Endodermal cell (in vitro differentiated cells): Measurements from ENCODE around the gene ATF7IP. TPM values are rescaled to one million over a fixed set of nuclear protein-coding genes. Genes with fewer than 3 reads are reported as not detected.
"Not testable (repeated sequence)": the region's sequence is repeated elsewhere in the genome, so short reads cannot be mapped to it uniquely, and the experiment has no call there.

Source experiments
- DNase-seq: peaks from one replicate; pipeline ENCODE4 v3.0.0-alpha.2; 2017
- H3K27ac ChIP-seq: 2 replicates; pipeline ENCODE4 v1.5.1; 2013; ENCODE audit warnings: mild to moderate bottlenecking, low read depth, low read length, moderate library complexity
- H3K27me3 ChIP-seq: 2 replicates; pipeline ENCODE4 v1.6.1; 2013; ENCODE audit warnings: mild to moderate bottlenecking, low read length, moderate library complexity; ENCODE audit not compliant: insufficient read depth, control insufficient read depth, poor library complexity, severe bottlenecking
- H3K36me3 ChIP-seq: 2 replicates; pipeline ENCODE4 v1.7.0; 2013; ENCODE audit warnings: mild to moderate bottlenecking, low read length, moderate library complexity; ENCODE audit not compliant: control insufficient read depth, insufficient read depth
- H3K4me1 ChIP-seq: one replicate; pipeline ENCODE4 v1.7.0; 2013; ENCODE audit warnings: low read length; ENCODE audit not compliant: control insufficient read depth, insufficient read depth
- H3K4me3 ChIP-seq: 2 replicates; pipeline ENCODE4 v1.5.1; 2013; ENCODE audit warnings: mild to moderate bottlenecking, low read length, moderate library complexity
- H3K9ac ChIP-seq: 2 replicates; pipeline ENCODE4 v1.6.1; 2013; ENCODE audit warnings: mild to moderate bottlenecking, low read length, moderate library complexity; ENCODE audit not compliant: poor library complexity, severe bottlenecking; ENCODE audit errors: extremely low read depth
- H3K9me3 ChIP-seq: 2 replicates; pipeline ENCODE4 v1.6.1; 2013; ENCODE audit warnings: mild to moderate bottlenecking, low read length, moderate library complexity; ENCODE audit not compliant: control insufficient read depth
- H3K27ac Mint-ChIP-seq: 2 replicates; pipeline ENCODE4 v1.8.0; 2020; ENCODE audit warnings: mixed read lengths
- H3K27me3 Mint-ChIP-seq: 2 replicates; pipeline ENCODE4 v1.8.0; 2021; ENCODE audit warnings: mild to moderate bottlenecking, mixed read lengths; ENCODE audit not compliant: insufficient read depth
- H3K36me3 Mint-ChIP-seq: 2 replicates; pipeline ENCODE4 v1.8.0; 2020; ENCODE audit warnings: low read depth, mixed read lengths
- H3K4me1 Mint-ChIP-seq: 2 replicates; pipeline ENCODE4 v1.8.0; 2020; ENCODE audit warnings: mixed read lengths
- H3K4me3 Mint-ChIP-seq: 2 replicates; pipeline ENCODE4 v1.8.0; 2020; ENCODE audit warnings: mild to moderate bottlenecking, moderate library complexity, mixed read lengths
- H3K9me3 Mint-ChIP-seq: 2 replicates; pipeline ENCODE4 v1.8.0; 2020; ENCODE audit warnings: mild to moderate bottlenecking, mixed read lengths
- WGBS, 2 experiments: methylation state at CpG; one replicate each; pipeline versions ENCODE4 v1.1.5 to v1.1.7; 2013; ENCODE audit warnings: missing lambda C conversion rate in 2 of 2, mixed read lengths in 1 of 2; ENCODE audit not compliant: insufficient coverage in 1 of 2, insufficient read length in 1 of 2; 5-methylcytosine and 5-hydroxymethylcytosine counted together
- total RNA-seq, 2 donors: library from RNA; stranded (reverse); fragmentation: NEBNext Ultra II Directional in 1 of 2; extraction: Animal tissue kit (Norgen Biotek cat#: 25700) in 1 of 2; gene quantifications; 2 replicates in 1 of 2; 3 replicates in 1 of 2; pipeline ENCODE4 v1.2.1, GENCODE V29; 2021
- TF ChIP-seq, protein P1 (sequence below): fragments of 200-600 bp; sonication (generic); conservative IDR thresholded peaks from 2 replicates; pipeline ENCODE4 v1.5.0; 2021; ENCODE audit warnings: antibody characterized with exemption, mild to moderate bottlenecking

Gene ATF7IP
- total RNA-seq, 2 donors from 2014 or later = 174 to 222 TPM

DNA sequence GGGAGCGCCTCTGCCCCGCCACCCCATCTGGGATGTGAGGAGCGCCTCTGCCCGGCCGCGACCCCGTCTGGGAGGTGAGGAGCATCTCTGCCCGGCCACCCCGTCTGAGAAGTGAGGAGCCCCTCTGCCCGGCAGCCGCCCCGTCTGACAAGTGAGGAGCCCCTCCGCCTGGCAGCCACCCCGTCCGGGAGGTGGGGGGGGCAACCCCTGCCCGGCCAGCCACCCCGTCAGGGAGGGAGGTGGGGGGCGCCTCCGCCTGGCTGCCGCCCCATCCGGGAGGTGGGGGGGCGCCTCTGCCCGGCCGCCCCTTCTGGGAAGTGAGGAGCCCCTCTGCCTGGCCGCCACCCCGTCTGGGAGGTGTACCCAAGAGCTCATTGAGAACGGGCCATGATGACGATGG lies 10.8 kb upstream of the ATF7IP start:
- not testable (repeated sequence) for DNase-seq, H3K4me1 ChIP-seq, H3K9ac ChIP-seq, H3K36me3 ChIP-seq, H3K27me3 Mint-ChIP-seq, H3K4me3 Mint-ChIP-seq, H3K27ac ChIP-seq, H3K27me3 ChIP-seq, H3K4me1 Mint-ChIP-seq, H3K4me3 ChIP-seq, H3K27ac Mint-ChIP-seq
- H3K36me3 Mint-ChIP-seq = peaks cover 23% of the 10 kb centered on the region
- peaks cover 45% of the 10 kb centered on the region for H3K9me3 ChIP-seq
- WGBS, 2 experiments = 96 to 97% methylated on average over 6 to 28 of the region's 28 CpGs
- H3K9me3 Mint-ChIP-seq = peaks cover 83% of the 10 kb centered on the region

DNA sequence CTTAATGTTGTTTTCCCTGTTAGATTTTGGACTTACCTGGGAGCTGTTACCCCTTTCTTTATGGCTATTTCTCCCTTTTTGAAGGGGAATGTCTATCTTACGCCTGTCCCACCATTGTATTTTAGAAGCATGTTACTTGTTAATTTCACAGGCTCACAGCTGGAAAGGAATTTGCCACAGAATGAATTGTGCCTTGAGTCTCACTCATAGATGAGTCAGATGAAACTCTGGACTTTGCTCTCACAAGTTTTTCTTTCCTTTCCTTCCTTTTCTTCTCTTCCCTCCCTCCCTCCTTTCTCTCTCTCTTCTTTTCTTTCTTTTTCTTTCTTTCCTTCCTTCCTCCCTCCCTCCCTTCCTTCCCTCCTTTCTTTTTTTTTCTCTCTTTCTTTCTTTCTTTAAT lies 9.3 kb upstream of the ATF7IP start:
- H3K9me3 Mint-ChIP-seq = peaks cover 68% of the 10 kb centered on the region
- 89 to 100% methylated on average over 1 of the region's 1 CpG for WGBS, 2 experiments
- no peaks in the 10 kb centered on the region for H3K4me1 ChIP-seq
- H3K9me3 ChIP-seq = peaks cover 30% of the 10 kb centered on the region
- no peak overlapping the region for H3K27ac ChIP-seq
- H3K36me3 ChIP-seq = no peaks in the 10 kb centered on the region
- H3K9ac ChIP-seq = no peak overlapping the region
- TF ChIP-seq, protein P1, sequence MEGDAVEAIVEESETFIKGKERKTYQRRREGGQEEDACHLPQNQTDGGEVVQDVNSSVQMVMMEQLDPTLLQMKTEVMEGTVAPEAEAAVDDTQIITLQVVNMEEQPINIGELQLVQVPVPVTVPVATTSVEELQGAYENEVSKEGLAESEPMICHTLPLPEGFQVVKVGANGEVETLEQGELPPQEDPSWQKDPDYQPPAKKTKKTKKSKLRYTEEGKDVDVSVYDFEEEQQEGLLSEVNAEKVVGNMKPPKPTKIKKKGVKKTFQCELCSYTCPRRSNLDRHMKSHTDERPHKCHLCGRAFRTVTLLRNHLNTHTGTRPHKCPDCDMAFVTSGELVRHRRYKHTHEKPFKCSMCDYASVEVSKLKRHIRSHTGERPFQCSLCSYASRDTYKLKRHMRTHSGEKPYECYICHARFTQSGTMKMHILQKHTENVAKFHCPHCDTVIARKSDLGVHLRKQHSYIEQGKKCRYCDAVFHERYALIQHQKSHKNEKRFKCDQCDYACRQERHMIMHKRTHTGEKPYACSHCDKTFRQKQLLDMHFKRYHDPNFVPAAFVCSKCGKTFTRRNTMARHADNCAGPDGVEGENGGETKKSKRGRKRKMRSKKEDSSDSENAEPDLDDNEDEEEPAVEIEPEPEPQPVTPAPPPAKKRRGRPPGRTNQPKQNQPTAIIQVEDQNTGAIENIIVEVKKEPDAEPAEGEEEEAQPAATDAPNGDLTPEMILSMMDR = no peak
- DNase-seq = no peak
- no peak overlapping the region for H3K27ac Mint-ChIP-seq
- no peaks in the 10 kb centered on the region for H3K4me1 Mint-ChIP-seq
- peaks cover 14% of the 10 kb centered on the region for H3K36me3 Mint-ChIP-seq
- no peak overlapping the region for H3K4me3 ChIP-seq
- H3K27me3 ChIP-seq = no peaks in the 10 kb centered on the region
- peaks cover 3% of the 10 kb centered on the region for H3K27me3 Mint-ChIP-seq
- H3K4me3 Mint-ChIP-seq = no peak overlapping the region

DNA sequence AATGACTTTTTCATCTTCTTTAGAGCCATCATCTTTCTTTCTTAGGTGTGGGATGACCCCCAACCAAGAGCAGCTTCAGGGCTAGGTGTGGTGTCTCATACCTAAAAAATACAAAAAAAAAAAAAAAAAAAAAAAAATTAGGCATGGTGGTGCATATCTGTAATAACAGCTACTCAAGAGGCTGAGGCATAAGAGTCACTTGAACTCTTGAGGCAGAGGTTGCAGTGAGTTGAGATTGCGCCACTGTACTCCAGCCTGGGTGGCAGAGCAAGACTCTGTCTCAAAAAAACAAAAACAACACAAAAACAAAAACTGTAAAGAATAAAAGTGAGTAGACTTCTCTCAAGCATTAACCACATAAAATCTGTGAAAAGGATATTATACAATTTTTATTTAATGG lies 8.0 kb upstream of the ATF7IP start:
- Mint-ChIP-seq H3K4me3 (no peak overlapping the region), H3K27me3 (peaks cover 3% of the 10 kb centered on the region), H3K4me1 (no peaks in the 10 kb centered on the region), H3K27ac (no peak overlapping the region), H3K36me3 (peaks cover 12% of the 10 kb centered on the region), H3K9me3 (peaks cover 56% of the 10 kb centered on the region)
- Histone ChIP-seq H3K4me1 (no peaks in the 10 kb centered on the region), H3K36me3 (no peaks in the 10 kb centered on the region), H3K9ac (no peak overlapping the region), H3K27me3 (no peaks in the 10 kb centered on the region), H3K9me3 (peaks cover 18% of the 10 kb centered on the region), H3K27ac (no peak overlapping the region), H3K4me3 (no peak overlapping the region)
- WGBS, 2 experiments = 89% methylated on average over 1 of the region's 1 CpG; no CpG with 5 or more reads in 1 of the 2 experiments
- no peak for DNase-seq
- TF ChIP-seq, protein P1 = no peak

DNA sequence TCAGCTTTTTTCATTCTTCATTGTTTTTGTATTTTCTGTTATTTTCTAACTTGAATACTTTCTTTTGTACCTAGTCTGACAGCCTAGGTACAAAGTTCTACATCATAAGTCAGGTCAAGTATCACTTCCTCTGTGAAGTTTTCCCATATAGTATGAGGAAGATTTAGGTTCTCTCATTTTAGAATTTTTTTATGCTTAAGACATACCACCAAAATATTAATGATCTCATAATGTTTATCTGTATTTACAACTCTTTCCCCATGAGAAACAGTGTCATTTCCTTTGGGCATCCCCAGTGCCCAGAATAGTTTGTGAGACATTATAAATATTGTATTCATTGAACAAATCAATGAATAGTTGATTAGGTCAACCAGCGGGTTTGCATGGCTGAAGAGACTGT lies 3.1 kb upstream of the ATF7IP start:
- Mint-ChIP-seq H3K9me3 (peaks cover 30% of the 10 kb centered on the region), H3K27me3 (no peaks in the 10 kb centered on the region), H3K36me3 (peaks cover 2% of the 10 kb centered on the region), H3K4me1 (peaks cover 3% of the 10 kb centered on the region), H3K4me3 (no peak overlapping the region), H3K27ac (no peak overlapping the region)
- no peak for DNase-seq
- H3K4me1 ChIP-seq = no peaks in the 10 kb centered on the region
- TF ChIP-seq, protein P1 = no peak
- H3K36me3 ChIP-seq = no peaks in the 10 kb centered on the region
- no peak overlapping the region for H3K9ac ChIP-seq
- WGBS, 2 experiments = 91 to 92% methylated on average over 1 of the region's 1 CpG
- H3K4me3 ChIP-seq = no peak overlapping the region
- H3K27ac ChIP-seq = no peak overlapping the region
- no peaks in the 10 kb centered on the region for H3K27me3 ChIP-seq
- peaks cover 7% of the 10 kb centered on the region for H3K9me3 ChIP-seq
